SH-SY5Y (cell line): ENCODE results near the gene MARCHF11.

Source experiments
- GATA2 ChIP-seq: IDR thresholded peaks from 2 replicates; pipeline ENCODE4 v1.6.1; 2011; ENCODE audit warnings: mild to moderate bottlenecking, low read depth, low read length
- GATA3 ChIP-seq: IDR thresholded peaks from 2 replicates; pipeline ENCODE4 v1.6.1; 2011; ENCODE audit warnings: low read depth, mild to moderate bottlenecking, low read length, moderate library complexity

GRCh38 chr5:16179511-16179935, at the start of gene MARCHF11:
- TF ChIP-seq GATA2 (no peak), GATA3 (no peak)
